Immature natural killer cell (primary cell): ENCODE measurements around the gene SLC40A1. TPM values are rescaled to one million over a fixed set of nuclear protein-coding genes. Genes with fewer than 3 reads are reported as not detected.

Experiments
- DNase-seq, 3 donors: peaks; one replicate each; pipeline ENCODE4 v3.0.0; 2022; ENCODE audit warnings: mixed read lengths in 1 of 3
- H3K27ac Mint-ChIP-seq, 6 donors: one replicate each; pipeline ENCODE4 v1.8.0; 2020; ENCODE audit warnings: mixed read lengths in 6 of 6, mild to moderate bottlenecking in 5 of 6, inconsistent platforms in 4 of 6, moderate library complexity in 3 of 6
- H3K27me3 Mint-ChIP-seq, 3 donors: one replicate each; pipeline ENCODE4 v1.8.0; 2020 to 2021; ENCODE audit warnings: low read depth in 3 of 3, mild to moderate bottlenecking in 3 of 3, mixed read lengths in 3 of 3, moderate library complexity in 3 of 3, inconsistent platforms in 1 of 3
- H3K36me3 Mint-ChIP-seq, 3 donors: one replicate each; pipeline ENCODE4 v1.8.0; 2020; ENCODE audit warnings: mixed read lengths in 3 of 3, inconsistent platforms in 2 of 3, mild to moderate bottlenecking in 2 of 3
- H3K4me1 Mint-ChIP-seq, 2 donors: one replicate each; pipeline ENCODE4 v1.8.0; 2020; ENCODE audit warnings: inconsistent platforms in 2 of 2, mild to moderate bottlenecking in 2 of 2, mixed read lengths in 2 of 2, moderate library complexity in 1 of 2
- H3K4me3 Mint-ChIP-seq, 5 donors: one replicate each; pipeline ENCODE4 v1.8.0; 2020; ENCODE audit warnings: mild to moderate bottlenecking in 5 of 5, mixed read lengths in 5 of 5, inconsistent platforms in 3 of 5, moderate library complexity in 3 of 5
- H3K9me3 Mint-ChIP-seq, 6 donors: one replicate each; pipeline ENCODE4 v1.8.0; 2020; ENCODE audit warnings: mild to moderate bottlenecking in 6 of 6, mixed read lengths in 6 of 6, inconsistent platforms in 4 of 6, moderate library complexity in 3 of 6
- polyA plus RNA-seq, 3 donors: library from polyadenylated mRNA; unstranded; fragments of 300-500 nt; fragmentation: Illumina TruSeq; gene quantifications; one replicate each; pipeline ENCODE4 v1.2.3, GENCODE V29; 2021

Gene SLC40A1
- polyA plus RNA-seq, 3 donors from 2014 or later, result 2.3 to 6.5 (median 5.0) TPM

DNA sequence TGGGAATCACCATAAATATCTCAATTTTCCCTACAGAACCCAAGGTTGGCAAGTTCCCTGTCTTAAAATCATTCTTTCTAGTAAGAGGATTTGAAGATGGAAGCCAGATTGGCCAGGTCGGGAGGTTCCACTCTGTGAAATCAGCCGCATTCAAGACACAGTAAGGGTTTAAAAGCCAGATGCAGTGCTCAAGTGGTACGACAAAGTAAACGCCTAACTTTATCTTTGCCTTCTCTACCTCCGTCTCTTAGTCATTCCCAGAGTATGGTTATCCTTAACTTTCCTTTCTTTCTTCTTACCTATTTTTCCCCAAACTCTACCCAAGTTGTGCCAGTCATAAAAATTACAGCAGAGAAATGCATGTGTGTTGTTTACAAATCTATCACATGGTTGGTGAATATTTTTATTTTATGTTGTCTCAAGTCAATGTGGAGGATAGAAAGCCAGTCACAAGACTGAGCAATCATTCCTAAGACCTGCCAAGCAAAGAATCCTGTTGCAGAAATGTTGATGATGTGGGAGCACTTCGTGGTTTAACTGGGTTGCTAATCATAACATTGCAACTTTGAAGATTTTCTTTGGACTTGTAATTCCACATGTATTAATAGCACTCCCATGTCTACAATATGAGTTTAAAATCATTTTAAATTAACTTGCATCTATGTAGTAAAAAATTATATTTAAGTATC is 62.6 kb downstream of the SLC40A1 start:
- DNase-seq, result no peak
- peaks cover 0 to 2% (median 0%) of the 10 kb centered on the region in 6 donors for H3K9me3 Mint-ChIP-seq
- H3K4me3 Mint-ChIP-seq, result no peak overlapping the region
- H3K4me1 Mint-ChIP-seq, result no peaks in the 10 kb centered on the region
- no peak overlapping the region for H3K27ac Mint-ChIP-seq
- peaks cover 0 to 4% (median 0%) of the 10 kb centered on the region in 3 donors for H3K27me3 Mint-ChIP-seq
- no peaks in the 10 kb centered on the region for H3K36me3 Mint-ChIP-seq

DNA sequence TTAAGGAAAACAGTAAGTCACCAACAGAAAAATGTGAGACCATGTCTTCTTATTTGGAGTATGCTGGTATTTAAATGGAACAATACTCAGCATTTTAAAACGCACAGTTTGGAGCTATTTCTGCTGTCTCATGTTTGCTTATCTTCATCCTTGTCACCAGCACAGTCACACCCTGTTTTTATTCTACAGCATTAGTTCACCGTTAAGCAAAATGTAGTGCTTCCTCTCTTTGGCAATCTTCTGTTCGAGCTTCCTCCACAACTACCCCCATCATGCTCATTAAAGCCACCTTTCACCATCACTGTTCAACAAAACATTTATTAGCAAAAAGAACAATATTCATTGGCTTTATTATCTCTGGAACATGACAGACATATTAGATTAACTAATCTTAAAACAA is 64.0 kb downstream of the SLC40A1 start:
- no peaks in the 10 kb centered on the region for H3K9me3 Mint-ChIP-seq
- peaks cover 0 to 4% (median 0%) of the 10 kb centered on the region in 3 donors for H3K27me3 Mint-ChIP-seq
- no peak for DNase-seq
- H3K4me1 Mint-ChIP-seq, result no peaks in the 10 kb centered on the region
- no peak overlapping the region for H3K27ac Mint-ChIP-seq
- no peak overlapping the region for H3K4me3 Mint-ChIP-seq
- no peaks in the 10 kb centered on the region for H3K36me3 Mint-ChIP-seq

DNA sequence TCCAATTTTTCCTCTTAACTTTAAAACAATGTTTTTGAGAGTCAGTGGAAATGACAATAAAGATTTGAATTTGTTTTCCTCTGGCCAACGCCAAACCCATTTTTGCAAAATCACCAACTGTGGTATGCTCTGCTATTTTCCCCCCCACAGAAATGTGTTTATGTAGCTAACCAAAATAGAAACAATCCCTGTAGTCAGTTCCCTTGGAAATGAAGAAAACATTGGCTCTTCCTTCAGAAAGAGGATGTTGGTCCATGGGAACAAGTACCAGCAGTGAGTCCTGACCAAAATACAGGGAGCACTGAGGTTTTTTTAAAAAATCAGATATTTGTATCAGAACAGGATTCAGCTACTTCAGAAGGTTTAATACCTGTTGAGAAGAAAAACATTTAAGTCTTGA is 65.3 kb downstream of the SLC40A1 start:
- Mint-ChIP-seq H3K9me3 (no peaks in the 10 kb centered on the region), H3K27me3 (peaks cover 0 to 4% (median 0%) of the 10 kb centered on the region in 3 donors)

DNA sequence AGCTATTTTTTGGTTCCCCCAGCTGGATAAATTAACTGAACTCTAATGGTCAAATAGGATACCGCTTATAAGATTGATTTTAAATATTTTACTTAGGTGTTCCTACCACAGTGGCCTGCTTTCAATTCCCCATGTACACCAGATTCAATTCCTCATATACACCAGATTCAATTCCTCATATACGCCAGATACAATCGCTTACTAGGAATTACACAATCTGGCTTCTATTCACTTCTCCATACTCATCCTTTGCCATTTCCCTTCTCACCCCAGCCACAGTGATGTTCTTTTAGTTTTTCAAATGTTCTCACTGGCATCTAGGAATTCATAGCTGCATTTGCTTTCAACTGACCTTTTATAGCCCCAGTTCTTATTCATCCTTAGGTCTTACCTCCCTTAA is 66.5 kb downstream of the SLC40A1 start:
- Mint-ChIP-seq H3K27me3 (peaks cover 0 to 4% (median under 1%) of the 10 kb centered on the region in 3 donors), H3K27ac (no peak overlapping the region), H3K9me3 (peaks cover 0 to 3% (median 0%) of the 10 kb centered on the region in 6 donors), H3K4me1 (no peaks in the 10 kb centered on the region), H3K4me3 (no peak overlapping the region), H3K36me3 (no peaks in the 10 kb centered on the region)
- no peak for DNase-seq

More for the DNA sequence above, 65.3 kb downstream of the SLC40A1 start:
- H3K4me1 Mint-ChIP-seq, result no peaks in the 10 kb centered on the region
- no peaks in the 10 kb centered on the region for H3K36me3 Mint-ChIP-seq
- no peak overlapping the region for H3K4me3 Mint-ChIP-seq
- H3K27ac Mint-ChIP-seq, result no peak overlapping the region
- DNase-seq, result no peak

DNA sequence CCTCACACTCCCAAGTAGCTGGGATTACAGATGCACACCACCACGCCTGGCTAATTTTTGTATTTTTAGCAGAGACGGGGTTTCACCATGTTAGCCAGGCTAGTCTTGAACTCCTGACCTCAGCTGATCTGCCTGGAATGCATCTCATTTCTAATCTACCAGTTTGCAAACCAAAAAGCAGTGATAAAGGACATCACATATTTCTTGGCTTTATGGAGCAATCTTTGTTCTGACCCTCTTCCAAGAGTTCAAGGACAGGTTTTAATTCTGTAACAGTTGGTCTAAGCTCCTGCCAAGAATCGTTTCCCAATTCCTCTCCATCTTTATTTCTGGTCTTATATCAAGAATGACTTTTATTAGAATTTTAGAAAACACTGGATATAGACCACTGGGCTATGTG is 67.7 kb downstream of the SLC40A1 start:
- DNase-seq, result no peak
- no peak overlapping the region for H3K4me3 Mint-ChIP-seq
- H3K9me3 Mint-ChIP-seq, result peaks cover 0 to 4% (median 0%) of the 10 kb centered on the region in 6 donors
- no peak overlapping the region for H3K27ac Mint-ChIP-seq
- H3K36me3 Mint-ChIP-seq, result peaks cover 0 to 3% (median 0%) of the 10 kb centered on the region in 3 donors
- H3K4me1 Mint-ChIP-seq, result no peaks in the 10 kb centered on the region
- peaks cover 0 to 2% (median 1%) of the 10 kb centered on the region in 3 donors for H3K27me3 Mint-ChIP-seq

DNA sequence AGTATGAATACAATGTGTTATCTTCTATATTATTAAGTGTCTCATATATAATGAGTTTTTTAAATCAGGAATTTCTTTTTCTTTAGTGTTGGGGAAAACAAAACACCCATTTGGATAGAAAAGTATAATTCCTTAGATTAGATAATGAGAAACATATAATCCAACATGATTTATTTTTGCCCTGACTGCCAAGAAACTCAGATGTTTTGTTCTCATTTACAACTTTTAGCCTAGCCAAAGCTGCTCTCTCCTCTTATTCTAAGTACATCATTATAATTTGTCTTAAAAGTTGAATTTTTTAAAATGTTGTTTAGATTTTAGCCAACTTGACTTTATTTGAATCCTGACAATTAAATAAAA is 68.6 kb downstream of the SLC40A1 start:
- H3K27ac Mint-ChIP-seq, result no peak overlapping the region
- no peak overlapping the region for H3K4me3 Mint-ChIP-seq
- H3K9me3 Mint-ChIP-seq, result peaks cover 0 to 4% (median 0%) of the 10 kb centered on the region in 6 donors
- no peak for DNase-seq
- peaks cover 0 to 3% (median 0%) of the 10 kb centered on the region in 3 donors for H3K36me3 Mint-ChIP-seq
- H3K4me1 Mint-ChIP-seq, result no peaks in the 10 kb centered on the region
- H3K27me3 Mint-ChIP-seq, result peaks cover 0 to 1% (median 0%) of the 10 kb centered on the region in 3 donors

DNA sequence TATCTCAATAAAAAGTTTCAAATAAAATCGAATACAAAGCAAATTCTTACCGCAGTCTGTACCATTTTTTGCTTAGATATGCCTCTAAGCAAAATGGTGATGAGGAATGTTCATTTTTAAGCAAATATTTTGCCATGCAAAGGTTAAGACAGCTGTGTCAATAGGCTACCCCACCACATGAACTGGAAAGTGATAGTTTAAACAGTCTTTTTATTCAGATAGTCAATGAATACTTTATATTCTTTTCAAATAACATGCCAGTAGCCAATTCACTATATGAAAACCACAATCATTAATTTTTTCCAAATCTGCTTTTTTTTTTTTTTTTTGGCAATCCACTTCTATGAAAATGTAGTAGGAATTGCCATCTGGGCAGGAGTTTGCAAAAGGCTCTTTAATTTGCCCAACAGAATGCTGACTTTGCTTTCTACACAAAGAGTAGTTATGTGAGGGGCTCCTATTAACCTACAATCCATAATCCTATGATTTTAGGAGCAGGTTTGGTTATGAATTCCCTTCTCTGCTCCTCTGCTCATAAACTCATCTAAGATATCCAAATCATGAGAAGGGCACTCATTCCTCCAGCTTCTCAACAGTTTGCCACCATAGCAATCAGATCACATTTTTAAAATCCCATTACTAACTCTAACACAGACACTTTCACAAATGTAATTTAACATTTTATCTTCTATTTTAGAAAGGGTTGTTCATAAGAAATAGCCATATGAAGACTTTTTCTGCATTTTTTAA is 69.2 kb downstream of the SLC40A1 start:
- Mint-ChIP-seq H3K9me3 (peaks cover 0 to 4% (median 0%) of the 10 kb centered on the region in 6 donors), H3K4me1 (no peaks in the 10 kb centered on the region), H3K4me3 (no peak overlapping the region), H3K27ac (no peak overlapping the region), H3K36me3 (peaks cover 0 to 3% (median 0%) of the 10 kb centered on the region in 3 donors), H3K27me3 (peaks cover 0 to 1% (median 0%) of the 10 kb centered on the region in 3 donors)
- DNase-seq, result no peak

Other genes starting within 250 kb of the SLC40A1 start
- 10 to 100 TPM in 1 of 3 donors, 1 to 10 TPM in 2; 2.2 to 12.5 (median 8.1) TPM for gene WDR75, start 139.3 kb downstream of the SLC40A1 start, polyA plus RNA-seq
- 10 to 100 TPM; 32.1 to 46.1 (median 33.2) TPM for gene ASNSD1, start 80.7 kb upstream of the SLC40A1 start, polyA plus RNA-seq
- 1 to 10 TPM; 5.7 to 9.2 (median 8.9) TPM for gene ANKAR, start 93.9 kb upstream of the SLC40A1 start, polyA plus RNA-seq
- gene OSGEPL1, start 182.0 kb upstream of the SLC40A1 start, polyA plus RNA-seq, result 10 to 100 TPM in 2 of 3 donors, 1 to 10 TPM in 1; 9.6 to 10.2 (median 10.1) TPM
- gene ORMDL1, start 203.6 kb upstream of the SLC40A1 start, polyA plus RNA-seq, result 100 to 1,000 TPM in 1 of 3 donors, 10 to 100 TPM in 2; 70.8 to 113 (median 85.2) TPM
- gene PMS1, start 203.7 kb upstream of the SLC40A1 start, polyA plus RNA-seq, result 10 to 100 TPM in 2 of 3 donors, 1 to 10 TPM in 1; 6.3 to 20.1 (median 12.5) TPM